ENCODE data around the gene CD79B. TPM values are rescaled to one million over a fixed set of nuclear protein-coding genes. Genes with fewer than 3 reads are reported as not detected.

CD79B gene
- total RNA-seq, 1 experiment from 2014 or later, result not detected

GRCh38 chr17:63937920-63938319 lies 5.8 kb upstream of the CD79B start:
- no peaks in the 10 kb centered on the region for H3K36me3 ChIP-seq (ENCODE audit: control insufficient read depth, insufficient read depth, low read length)
- in situ Hi-C loops (cut with HindIII; ENCODE audit: low pct_unique_long_range_greater_than_20kb, low sequenced_read_pairs) (no loop called here), intact Hi-C loops (cut with micrococcal nuclease; ENCODE audit: unreplicated experiment) (no loop called here)
- ATAC-seq, result no peak
- H3K4me1 ChIP-seq (ENCODE audit: control insufficient read depth, insufficient read depth, low read length), result no peaks in the 10 kb centered on the region
- BruUV-seq (replicated peaks), result no TSS peak
- H3K4me3 ChIP-seq (ENCODE audit: low read depth in 2 of 2, low read length in 2 of 2), result no peak overlapping the region
- TF ChIP-seq TCF7L2 (IDR thresholded peaks at IDR 0.05; ENCODE audit: low read depth, low read length) (no peak), REST (IDR thresholded peaks at IDR 0.05; ENCODE audit: insufficient read depth in 1 of 2, low read depth in 2 of 2, low read length in 1 of 2) (no peak), POLR2AphosphoS5 (IDR thresholded peaks at IDR 0.05; ENCODE audit: low read depth, low read length) (no peak), SIN3A (IDR thresholded peaks at IDR 0.05; ENCODE audit: borderline replicate concordance, insufficient read depth, low read depth, low read length) (no peak)
- TF ChIP-seq, protein P1, sequence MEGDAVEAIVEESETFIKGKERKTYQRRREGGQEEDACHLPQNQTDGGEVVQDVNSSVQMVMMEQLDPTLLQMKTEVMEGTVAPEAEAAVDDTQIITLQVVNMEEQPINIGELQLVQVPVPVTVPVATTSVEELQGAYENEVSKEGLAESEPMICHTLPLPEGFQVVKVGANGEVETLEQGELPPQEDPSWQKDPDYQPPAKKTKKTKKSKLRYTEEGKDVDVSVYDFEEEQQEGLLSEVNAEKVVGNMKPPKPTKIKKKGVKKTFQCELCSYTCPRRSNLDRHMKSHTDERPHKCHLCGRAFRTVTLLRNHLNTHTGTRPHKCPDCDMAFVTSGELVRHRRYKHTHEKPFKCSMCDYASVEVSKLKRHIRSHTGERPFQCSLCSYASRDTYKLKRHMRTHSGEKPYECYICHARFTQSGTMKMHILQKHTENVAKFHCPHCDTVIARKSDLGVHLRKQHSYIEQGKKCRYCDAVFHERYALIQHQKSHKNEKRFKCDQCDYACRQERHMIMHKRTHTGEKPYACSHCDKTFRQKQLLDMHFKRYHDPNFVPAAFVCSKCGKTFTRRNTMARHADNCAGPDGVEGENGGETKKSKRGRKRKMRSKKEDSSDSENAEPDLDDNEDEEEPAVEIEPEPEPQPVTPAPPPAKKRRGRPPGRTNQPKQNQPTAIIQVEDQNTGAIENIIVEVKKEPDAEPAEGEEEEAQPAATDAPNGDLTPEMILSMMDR (IDR thresholded peaks at IDR 0.05), result no peak
- no peak overlapping the region for H3K27ac ChIP-seq (ENCODE audit: low read length)
- CTCF ChIA-PET, result no interaction called here
- DNase-seq (ENCODE audit: low read depth, low spot score), result no peak
- POLR2A ChIA-PET, result no interaction called here
- no peaks in the 10 kb centered on the region for H3K9me3 ChIP-seq (ENCODE audit: control insufficient read depth, insufficient read depth, low read depth, low read length)
- H3K27me3 ChIP-seq (ENCODE audit: control insufficient read depth, insufficient read depth, low read length), result no peaks in the 10 kb centered on the region

DNA sequence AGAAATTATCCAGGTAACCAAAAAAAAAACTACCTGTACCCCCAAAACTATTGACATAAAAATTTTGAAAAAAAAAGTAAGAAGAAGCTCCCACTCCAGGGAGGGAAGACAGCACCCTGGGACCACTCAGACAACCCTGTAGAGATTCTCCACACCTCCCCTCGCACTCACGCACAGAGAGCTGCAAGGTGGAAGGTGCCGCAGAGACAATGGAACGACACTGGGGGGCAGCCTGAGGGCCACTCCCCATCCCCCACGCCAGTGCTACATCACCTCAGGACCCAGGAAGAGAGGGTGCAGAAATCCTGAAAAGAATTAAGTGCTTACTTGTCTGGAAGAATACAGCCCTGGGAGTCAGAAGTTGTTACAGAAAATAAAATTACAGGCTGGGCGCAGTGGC lies 5.2 kb upstream of the CD79B start:
- ATAC-seq (no peak), DNase-seq (ENCODE audit: low read depth, low spot score) (no peak)
- Histone ChIP-seq H3K9me3 (ENCODE audit: control insufficient read depth, insufficient read depth, low read depth, low read length) (no peaks in the 10 kb centered on the region), H3K27ac (ENCODE audit: low read length) (no peak overlapping the region), H3K4me3 (ENCODE audit: low read depth in 2 of 2, low read length in 2 of 2) (no peak overlapping the region), H3K27me3 (ENCODE audit: control insufficient read depth, insufficient read depth, low read length) (no peaks in the 10 kb centered on the region), H3K4me1 (ENCODE audit: control insufficient read depth, insufficient read depth, low read length) (no peaks in the 10 kb centered on the region), H3K36me3 (ENCODE audit: control insufficient read depth, insufficient read depth, low read length) (no peaks in the 10 kb centered on the region)
- POLR2A ChIA-PET, result no interaction called here
- no peak for TF ChIP-seq POLR2AphosphoS5 (IDR thresholded peaks at IDR 0.05; ENCODE audit: low read depth, low read length)
- intact Hi-C loops (cut with micrococcal nuclease; ENCODE audit: unreplicated experiment) (no loop called here), in situ Hi-C loops (cut with HindIII; ENCODE audit: low pct_unique_long_range_greater_than_20kb, low sequenced_read_pairs) (no loop called here)
- BruUV-seq (replicated peaks), result no TSS peak
- CTCF ChIA-PET, result no interaction called here

DNA sequence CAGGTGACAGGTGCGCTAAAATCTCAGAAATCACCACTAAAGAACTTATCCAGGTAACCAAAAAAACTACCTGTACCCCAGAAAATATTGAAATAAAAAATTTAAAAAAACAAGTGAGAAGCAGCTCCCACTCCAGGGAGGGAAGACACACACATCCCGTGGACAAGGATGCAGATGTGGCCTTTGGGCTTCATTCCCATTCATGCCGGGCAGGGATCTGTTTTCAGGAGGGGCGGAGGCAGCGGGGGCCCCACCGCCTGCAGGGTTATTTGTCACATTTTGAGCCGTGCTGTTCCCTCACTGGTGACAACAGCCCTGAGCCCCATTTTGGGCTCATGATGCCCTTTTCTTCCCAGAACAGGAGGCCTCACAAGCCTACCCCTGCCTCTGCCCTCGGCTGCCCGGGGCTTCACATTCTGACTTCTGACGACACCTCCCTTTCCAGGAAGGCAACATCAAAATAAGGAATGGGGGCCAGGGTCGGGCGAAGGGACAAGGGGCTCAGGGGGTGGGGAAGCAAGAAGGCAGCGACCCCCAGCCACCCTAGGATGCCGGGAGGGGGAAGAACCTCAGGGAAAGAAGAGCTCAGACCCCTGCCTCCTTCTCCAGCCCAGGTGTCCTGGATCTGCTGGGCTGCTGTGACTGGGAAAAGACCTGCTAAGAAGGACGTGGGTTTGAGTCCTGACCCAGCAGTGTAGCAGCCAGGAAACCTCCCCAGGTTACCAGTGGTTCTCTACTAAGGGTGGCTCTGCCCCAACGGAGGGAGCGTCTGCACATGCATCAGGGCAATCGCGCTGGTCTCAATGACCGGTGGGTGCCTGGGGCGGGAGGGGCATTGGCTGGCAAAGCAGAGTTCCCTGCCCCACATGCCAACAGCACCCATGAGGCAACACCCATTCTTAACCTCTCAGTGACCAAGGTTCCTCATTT lies 2.3 kb upstream of the CD79B start:
- H3K4me1 ChIP-seq (ENCODE audit: control insufficient read depth, insufficient read depth, low read length), result no peaks in the 10 kb centered on the region
- no peak for TF ChIP-seq TCF7L2 (IDR thresholded peaks at IDR 0.05; ENCODE audit: low read depth, low read length)
- TF ChIP-seq REST (IDR thresholded peaks at IDR 0.05; ENCODE audit: insufficient read depth in 1 of 2, low read depth in 2 of 2, low read length in 1 of 2), result no peak
- TF ChIP-seq POLR2AphosphoS5 (IDR thresholded peaks at IDR 0.05; ENCODE audit: low read depth, low read length), result no peak
- no peak for TF ChIP-seq SIN3A (IDR thresholded peaks at IDR 0.05; ENCODE audit: borderline replicate concordance, insufficient read depth, low read depth, low read length)
- TF ChIP-seq, protein P1 (IDR thresholded peaks at IDR 0.05), result no peak
- H3K4me3 ChIP-seq (ENCODE audit: low read depth in 2 of 2, low read length in 2 of 2), result no peak overlapping the region
- no peak overlapping the region for H3K27ac ChIP-seq (ENCODE audit: low read length)
- in situ Hi-C loops (cut with HindIII; ENCODE audit: low pct_unique_long_range_greater_than_20kb, low sequenced_read_pairs), result no loop called here
- no peaks in the 10 kb centered on the region for H3K9me3 ChIP-seq (ENCODE audit: control insufficient read depth, insufficient read depth, low read depth, low read length)
- no peaks in the 10 kb centered on the region for H3K27me3 ChIP-seq (ENCODE audit: control insufficient read depth, insufficient read depth, low read length)
- BruUV-seq (replicated peaks), result no TSS peak
- no peaks in the 10 kb centered on the region for H3K36me3 ChIP-seq (ENCODE audit: control insufficient read depth, insufficient read depth, low read length)
- POLR2A ChIA-PET, result no interaction called here
- intact Hi-C loops (cut with micrococcal nuclease; ENCODE audit: unreplicated experiment), result no loop called here
- CTCF ChIA-PET, result interaction anchor here (1.0 kb wide), 1 partner anchor 17 kb away, joined by 3 read pairs; no protein-coding TSS in a partner anchor
- no peak for DNase-seq (ENCODE audit: low read depth, low spot score)
- ATAC-seq, result no peak
